GM23338 (cell line): ENCODE data around the gene URI1. TPM values are rescaled to one million over a fixed set of nuclear protein-coding genes. Genes with fewer than 3 reads are reported as not detected.
"Not testable (repeated sequence)": the region's sequence is repeated elsewhere in the genome, so short reads cannot be mapped to it uniquely, and the experiment has no call there.

Experiments
- ATAC-seq: fragments of 200-7000 bp; cut with Tn5 transposase; 3 replicates; pipeline ENCODE4 v1.9.1; 2020
- DNase-seq: peaks from one replicate; pipeline ENCODE4 v3.0.0-alpha.2; 2015; ENCODE audit warnings: low spot score
- H2AFZ ChIP-seq: fragments of 200-600 bp; sonication (generic); 2 replicates; pipeline ENCODE4 v1.8.0; 2016; ENCODE audit warnings: antibody characterized with exemption, mild to moderate bottlenecking, moderate library complexity
- H3F3A ChIP-seq: fragments of 200-600 bp; sonication (generic); replicated peaks from 2 replicates; pipeline ENCODE4 v1.8.0; 2017; ENCODE audit warnings: antibody characterized with exemption, mixed run types, low read depth
- H3K27ac ChIP-seq: fragments of 200-600 bp; sonication (generic); 2 replicates; pipeline ENCODE4 v1.6.1; 2016; ENCODE audit warnings: low read depth
- H3K27me3 ChIP-seq: fragments of 200-600 bp; sonication (generic); 2 replicates; pipeline ENCODE4 v1.8.0; 2016; ENCODE audit warnings: mild to moderate bottlenecking, mixed run types, moderate library complexity; ENCODE audit not compliant: insufficient read depth
- H3K36me3 ChIP-seq: fragments of 200-600 bp; sonication (generic); 2 replicates; pipeline ENCODE4 v1.8.0; 2016; ENCODE audit warnings: mild to moderate bottlenecking; ENCODE audit not compliant: insufficient read depth
- H3K4me1 ChIP-seq: fragments of 200-600 bp; sonication (generic); 2 replicates; pipeline ENCODE4 v1.8.0; 2016; ENCODE audit warnings: mild to moderate bottlenecking, moderate library complexity; ENCODE audit not compliant: insufficient read depth
- H3K4me2 ChIP-seq: fragments of 200-600 bp; sonication (generic); 2 replicates; pipeline ENCODE4 v1.7.1; 2017; ENCODE audit warnings: mixed run types
- H3K4me3 ChIP-seq: fragments of 200-600 bp; sonication (generic); 2 replicates; pipeline ENCODE4 v1.6.1; 2016; ENCODE audit warnings: mixed run types
- H3K79me2 ChIP-seq: fragments of 200-600 bp; sonication (generic); replicated peaks from 2 replicates; pipeline ENCODE4 v1.8.0; 2017; ENCODE audit warnings: mild to moderate bottlenecking; ENCODE audit not compliant: insufficient read depth
- H3K9me2 ChIP-seq: fragments of 200-600 bp; sonication (generic); 2 replicates; pipeline ENCODE4 v1.8.0; 2017; ENCODE audit not compliant: insufficient read depth
- H4K20me1 ChIP-seq: fragments of 200-600 bp; sonication (generic); replicated peaks from 2 replicates; pipeline ENCODE4 v1.8.0; 2017; ENCODE audit warnings: mild to moderate bottlenecking; ENCODE audit not compliant: insufficient read depth
- H3K27ac Mint-ChIP-seq: 2 replicates; pipeline ENCODE4 v1.8.0; 2020; ENCODE audit warnings: inconsistent platforms, mild to moderate bottlenecking, moderate library complexity, mixed read lengths
- H3K27me3 Mint-ChIP-seq: 3 replicates; pipeline ENCODE4 v1.8.0; 2022; ENCODE audit warnings: low read depth, mild to moderate bottlenecking, moderate library complexity, mixed read lengths, inconsistent platforms; ENCODE audit not compliant: insufficient read depth, poor library complexity
- H3K36me3 Mint-ChIP-seq: 3 replicates; pipeline ENCODE4 v1.8.0; 2021; ENCODE audit warnings: low read depth, mild to moderate bottlenecking, inconsistent platforms, moderate library complexity, mixed read lengths
- H3K4me1 Mint-ChIP-seq: 3 replicates; pipeline ENCODE4 v1.8.0; 2020; ENCODE audit warnings: mild to moderate bottlenecking, inconsistent platforms, mixed read lengths
- H3K4me3 Mint-ChIP-seq: 3 replicates; pipeline ENCODE4 v1.8.0; 2021; ENCODE audit warnings: moderate library complexity, mild to moderate bottlenecking, inconsistent platforms, mixed read lengths
- H3K9me3 Mint-ChIP-seq: 3 replicates; pipeline ENCODE4 v1.8.0; 2020; ENCODE audit warnings: moderate library complexity, mild to moderate bottlenecking, inconsistent platforms, mixed read lengths
- CREB1 ChIP-seq: fragments of 250-450 bp; sonication (Bioruptor Pico); IDR thresholded peaks from 2 replicates; pipeline ENCODE4 v1.5.0; 2020; ENCODE audit warnings: low read depth, mild to moderate bottlenecking, moderate library complexity
- CTCF ChIP-seq, 2 experiments: fragments of 200-600 bp in 1 of 2; sonication (generic) in 1 of 2; conservative IDR thresholded peaks; 2 replicates each; pipeline versions ENCODE4 v1.5.1 to v1.6.1; 2016 to 2017; ENCODE audit warnings: antibody characterized with exemption in 2 of 2, low read depth in 2 of 2, mild to moderate bottlenecking in 2 of 2, moderate library complexity in 1 of 2
- ETS1 ChIP-seq: IDR thresholded peaks from 2 replicates; pipeline ENCODE4 v1.6.1; 2016; ENCODE audit warnings: antibody characterized with exemption
- EZH2 ChIP-seq: fragments of 200-600 bp; sonication (generic); IDR thresholded peaks from one replicate; pipeline ENCODE4 v1.8.0; 2017; ENCODE audit warnings: antibody characterized with exemption, mild to moderate bottlenecking, low read depth; ENCODE audit not compliant: unreplicated experiment
- EZH2phosphoT487 ChIP-seq: fragments of 200-600 bp; sonication (generic); IDR thresholded peaks from one replicate; pipeline ENCODE4 v1.8.1; 2018; ENCODE audit warnings: antibody characterized with exemption; ENCODE audit not compliant: unreplicated experiment
- JUNB ChIP-seq: IDR thresholded peaks from one replicate; pipeline ENCODE4 v1.6.1; 2016; ENCODE audit warnings: antibody characterized with exemption; ENCODE audit not compliant: unreplicated experiment
- NANOG ChIP-seq: IDR thresholded peaks from 2 replicates; pipeline ENCODE4 v1.6.1; 2016; ENCODE audit warnings: antibody characterized with exemption, borderline replicate concordance
- STAT1 ChIP-seq: IDR thresholded peaks from one replicate; pipeline ENCODE4 v1.6.1; 2016; ENCODE audit warnings: antibody characterized with exemption; ENCODE audit not compliant: unreplicated experiment
- ZNF114 ChIP-seq: fragments of 250-450 bp; sonication (Bioruptor Pico); IDR thresholded peaks from 2 replicates; pipeline ENCODE4 v1.5.0; 2020; ENCODE audit warnings: mild to moderate bottlenecking, moderate library complexity
- ZNF331 ChIP-seq: fragments of 250-450 bp; sonication (Bioruptor Pico); IDR thresholded peaks from 2 replicates; pipeline ENCODE4 v1.5.0; 2020; ENCODE audit warnings: low read depth, mild to moderate bottlenecking, moderate library complexity
- ZNF462 ChIP-seq: fragments of 250-450 bp; sonication (Bioruptor Pico); IDR thresholded peaks from 2 replicates; pipeline ENCODE4 v1.5.0; 2020; ENCODE audit warnings: mild to moderate bottlenecking, moderate library complexity
- polyA plus RNA-seq: library from polyadenylated mRNA; unstranded; fragments of >200 nt; fragmentation: Nextera tagmentation; extraction: Ambion mirVana; gene quantifications from 2 replicates; pipeline ENCODE4 v1.2.1, GENCODE V29; 2016
- total RNA-seq: library from RNA; depleted of rRNA; stranded (reverse); fragments of >200 nt; shearing (Covaris generic); gene quantifications from 2 replicates; pipeline ENCODE4 v1.2.3, GENCODE V29; 2014

The URI1 gene
- total and polyA plus RNA-seq, 2 experiments from 2014 or later, result 27.6 to 68.4 TPM

GRCh38 chr19:29915832-29916231 is 26.2 kb upstream of the URI1 start:
- DNase-seq, result not testable (repeated sequence)

GRCh38 chr19:29917911-29918310 is 24.1 kb upstream of the URI1 start:
- no peaks in the 10 kb centered on the region for H4K20me1 ChIP-seq
- TF ChIP-seq STAT1 (no peak), NANOG (no peak), ZNF462 (CRISPR knock-in tag) (no peak), EZH2 (no peak), JUNB (no peak), CREB1 (CRISPR knock-in tag) (no peak), CTCF (conservative IDR thresholded peaks at IDR 0.05; ENCODE audit: low read depth in 2 of 2) (no peak), EZH2phosphoT487 (no peak), ETS1 (no peak), ZNF114 (CRISPR knock-in tag) (no peak), ZNF331 (no peak)
- H3K27ac ChIP-seq, result no peak overlapping the region
- H2AFZ ChIP-seq, result no peak overlapping the region
- ATAC-seq, result no peak
- Mint-ChIP-seq H3K36me3 (no peaks in the 10 kb centered on the region), H3K4me3 (no peak overlapping the region), H3K27me3 (peaks cover 2% of the 10 kb centered on the region), H3K27ac (no peak overlapping the region), H3K4me1 (no peaks in the 10 kb centered on the region), H3K9me3 (no peaks in the 10 kb centered on the region; the same call in 2 of the 3 replicates)
- no peaks in the 10 kb centered on the region for H3K9me2 ChIP-seq
- no peaks in the 10 kb centered on the region for H3K27me3 ChIP-seq
- no peak overlapping the region for H3K4me2 ChIP-seq
- H3K36me3 ChIP-seq, result no peaks in the 10 kb centered on the region
- no peak overlapping the region for H3K4me3 ChIP-seq
- no peaks in the 10 kb centered on the region for H3K4me1 ChIP-seq
- peak; percentile 18 for DNase-seq
- H3F3A ChIP-seq, result no peaks in the 10 kb centered on the region
- H3K79me2 ChIP-seq, result no peaks in the 10 kb centered on the region

More at GRCh38 chr19:29915832-29916231, 26.2 kb upstream of the URI1 start:
- H3K4me3 ChIP-seq, H3K27me3 Mint-ChIP-seq, H3K36me3 Mint-ChIP-seq, H4K20me1 ChIP-seq, H3K4me3 Mint-ChIP-seq, H3K27ac ChIP-seq, H3K4me1 ChIP-seq, H3F3A ChIP-seq, H3K9me3 Mint-ChIP-seq, H3K27ac Mint-ChIP-seq, H3K9me2 ChIP-seq, H3K27me3 ChIP-seq, H3K36me3 ChIP-seq, H3K4me1 Mint-ChIP-seq, H3K79me2 ChIP-seq, H3K4me2 ChIP-seq, H2AFZ ChIP-seq, ATAC-seq: not testable (repeated sequence)
